Cerebellar nuclear complex (tissue), 1 donor: Measurements from ENCODE around the gene GJD4.

Experiments
- DNase-seq, 2 experiments: peaks; one replicate each; lab custom pipeline; 2025; lab: John Stamatoyannopoulos, UW

Gene GJD4, protein sequence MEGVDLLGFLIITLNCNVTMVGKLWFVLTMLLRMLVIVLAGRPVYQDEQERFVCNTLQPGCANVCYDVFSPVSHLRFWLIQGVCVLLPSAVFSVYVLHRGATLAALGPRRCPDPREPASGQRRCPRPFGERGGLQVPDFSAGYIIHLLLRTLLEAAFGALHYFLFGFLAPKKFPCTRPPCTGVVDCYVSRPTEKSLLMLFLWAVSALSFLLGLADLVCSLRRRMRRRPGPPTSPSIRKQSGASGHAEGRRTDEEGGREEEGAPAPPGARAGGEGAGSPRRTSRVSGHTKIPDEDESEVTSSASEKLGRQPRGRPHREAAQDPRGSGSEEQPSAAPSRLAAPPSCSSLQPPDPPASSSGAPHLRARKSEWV

DNA sequence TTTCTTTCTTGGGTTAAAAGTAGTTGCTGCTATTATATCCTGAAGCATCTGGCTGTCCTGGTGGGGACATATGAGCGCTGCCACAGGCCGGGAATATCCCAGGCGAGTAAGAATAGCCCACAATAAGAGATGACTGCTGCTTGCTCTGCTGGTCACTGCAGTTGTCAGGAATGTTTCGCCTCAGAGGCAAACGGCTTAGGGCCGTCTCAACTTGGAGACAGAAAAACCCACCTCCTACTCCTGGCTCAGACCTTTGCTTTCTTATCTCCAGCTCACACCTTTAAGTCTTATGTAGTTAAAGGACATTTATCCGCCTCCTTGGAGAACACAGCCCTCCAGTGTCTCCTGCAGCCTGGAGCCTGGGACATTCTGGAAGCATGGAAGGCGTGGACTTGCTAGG lies at the start of gene GJD4:
TSS of gene GJD4 (plus strand) at position 151 of the 400 bp plus-strand sequence. CDS start at position 378, 227 bp downstream.
- no peak for DNase-seq

DNA sequence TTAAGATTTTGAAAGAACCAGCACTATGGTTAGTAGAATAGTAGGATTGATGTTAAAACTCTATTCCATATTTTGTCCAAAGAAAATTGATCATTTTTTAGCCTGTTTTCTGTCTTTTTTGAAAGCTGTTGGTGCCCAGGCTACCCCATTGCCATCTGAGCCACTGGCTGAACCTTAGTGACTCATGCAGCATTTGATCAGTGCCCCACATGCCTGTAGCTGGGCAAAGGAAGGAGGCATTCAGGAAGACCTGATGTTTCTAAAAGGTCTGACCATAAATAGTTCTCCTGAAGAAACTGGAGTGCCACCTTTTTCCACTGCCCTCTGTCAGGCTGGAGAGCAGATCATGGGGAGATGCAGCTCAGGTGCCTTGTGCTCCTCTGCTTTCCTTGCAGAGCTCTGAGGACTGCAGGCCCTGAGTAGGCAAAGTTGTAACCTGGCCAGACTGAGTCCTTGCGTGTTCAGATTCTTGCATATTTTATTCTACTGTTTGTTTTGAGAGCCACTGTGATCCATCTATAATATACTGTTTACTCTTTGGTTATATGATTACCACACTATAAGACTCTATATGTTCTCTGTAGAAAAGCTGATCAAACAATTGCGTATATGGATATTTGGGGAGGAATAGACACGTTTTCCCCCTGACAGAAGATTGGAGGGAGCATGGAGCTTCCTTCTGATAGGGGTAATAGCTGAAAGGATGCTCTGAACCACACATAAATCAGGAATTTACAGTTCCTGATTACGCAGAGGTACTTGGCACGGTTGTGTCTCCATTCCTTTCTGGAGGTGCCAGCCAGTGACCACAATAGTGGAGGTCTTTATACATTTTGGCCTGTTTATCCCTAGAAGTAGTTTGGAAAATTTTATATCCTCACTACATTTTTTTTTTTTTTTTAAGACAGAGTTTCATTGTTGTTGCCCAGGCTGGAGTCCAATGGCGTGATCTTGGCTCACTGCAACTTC lies 48.9 kb upstream of the GJD4 start:
- no peak for DNase-seq

DNA sequence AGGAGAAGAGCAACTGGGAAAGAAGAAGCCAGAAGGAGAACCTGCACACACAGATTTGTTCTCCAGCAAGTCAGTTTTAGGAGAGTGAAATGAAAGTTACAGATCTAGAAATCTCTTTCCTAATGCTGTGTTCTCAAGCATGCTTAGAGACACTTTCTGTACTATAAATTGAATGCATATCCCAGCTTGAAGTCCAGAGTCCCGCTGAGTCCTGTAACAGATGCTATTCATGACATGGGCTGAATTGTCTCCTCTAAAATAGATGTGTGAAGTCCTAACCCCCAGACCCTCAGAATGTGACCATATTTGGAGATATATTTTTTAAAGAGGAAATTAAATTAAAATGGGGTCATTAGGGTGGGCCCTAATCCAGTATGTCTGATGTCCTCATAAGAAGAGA lies 46.9 kb upstream of the GJD4 start:
- DNase-seq, result no peak

DNA sequence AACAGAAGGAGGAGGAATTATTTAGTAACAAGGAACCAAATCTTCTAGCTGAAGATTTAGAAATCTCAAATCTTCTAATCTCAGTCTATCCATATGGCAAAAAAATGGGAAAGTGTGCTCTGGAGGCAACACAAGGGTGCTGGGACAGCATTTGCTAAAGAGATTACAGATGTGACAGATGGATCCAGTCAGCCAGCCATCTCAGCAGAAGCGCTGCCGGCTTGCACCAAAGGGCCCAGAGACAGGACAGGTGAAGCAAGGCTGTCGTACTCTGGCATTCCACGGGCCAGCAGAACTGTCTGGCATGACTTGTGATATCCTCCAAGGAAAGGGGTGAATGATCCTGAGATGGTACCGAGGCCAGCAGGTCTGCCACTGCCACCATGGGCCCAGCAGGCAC lies 45.7 kb upstream of the GJD4 start:
- DNase-seq, result no peak

DNA sequence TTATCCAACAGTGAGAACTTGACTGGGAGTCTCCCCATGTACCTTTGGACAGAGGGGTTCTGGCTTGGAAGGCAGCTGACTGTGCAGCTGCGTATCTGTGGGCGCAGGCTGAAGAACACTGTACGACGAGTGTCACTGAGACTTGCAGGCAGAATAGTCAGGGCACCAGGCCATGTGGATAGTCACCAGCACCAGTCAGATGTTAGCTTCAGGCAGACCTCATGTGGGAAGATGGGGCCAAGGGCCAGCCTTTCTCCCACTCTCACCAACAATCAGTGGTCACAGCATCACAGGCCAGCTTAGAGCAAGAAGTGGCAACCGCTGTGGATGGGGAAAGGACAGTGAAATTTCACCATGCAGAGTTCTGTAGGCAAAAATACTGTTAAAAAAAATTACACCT lies 43.4 kb upstream of the GJD4 start:
- no peak for DNase-seq

DNA sequence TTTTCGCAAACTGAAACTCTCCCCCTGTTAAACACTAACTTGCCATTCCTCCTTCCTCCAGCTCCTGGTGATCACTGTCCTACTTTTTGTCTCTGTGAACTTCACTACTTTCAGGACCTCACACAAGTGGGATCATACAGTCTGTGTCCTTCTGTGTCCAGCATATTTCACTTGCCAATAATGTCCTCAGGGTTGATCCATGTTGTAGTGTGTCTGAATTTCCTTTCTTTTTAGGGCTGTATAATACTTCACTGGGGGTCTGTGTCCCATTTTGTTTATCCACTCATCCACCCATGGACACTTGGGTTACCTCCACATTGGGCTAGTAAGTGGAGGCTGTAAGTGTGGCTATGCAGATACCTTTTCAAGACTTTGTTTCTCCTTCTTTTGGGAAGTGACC lies 42.7 kb upstream of the GJD4 start:
- no peak for DNase-seq

DNA sequence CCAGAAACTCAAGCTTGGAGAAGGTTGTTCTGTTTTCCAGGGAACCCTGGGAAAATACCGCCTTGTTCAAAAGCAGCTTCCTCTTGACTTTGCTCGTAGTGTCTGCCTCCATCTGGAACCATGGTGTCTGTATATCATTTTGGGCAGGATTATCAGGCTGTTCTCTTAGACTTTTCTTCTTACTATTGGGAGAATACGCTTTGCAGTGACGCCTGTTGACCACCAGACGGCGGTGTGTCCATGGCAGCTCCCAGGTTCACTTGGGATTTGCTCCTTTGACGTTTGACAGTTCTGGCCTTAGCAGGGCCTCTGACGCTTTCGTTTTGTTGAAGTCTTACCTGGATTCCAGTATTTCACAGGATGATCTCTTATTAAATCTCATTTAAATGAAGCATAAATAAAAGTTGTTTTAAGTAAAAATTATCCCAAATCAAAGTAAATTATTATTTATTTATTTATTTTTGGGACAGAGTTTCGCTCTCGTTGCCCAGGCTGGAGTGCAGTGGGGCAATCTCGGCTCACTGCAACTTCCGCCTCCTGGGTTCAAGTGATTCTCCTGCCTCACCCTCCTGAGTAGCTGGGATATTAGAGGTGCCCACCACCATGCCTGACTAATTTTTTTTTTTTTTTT lies 41.8 kb upstream of the GJD4 start:
- no peak for DNase-seq

DNA sequence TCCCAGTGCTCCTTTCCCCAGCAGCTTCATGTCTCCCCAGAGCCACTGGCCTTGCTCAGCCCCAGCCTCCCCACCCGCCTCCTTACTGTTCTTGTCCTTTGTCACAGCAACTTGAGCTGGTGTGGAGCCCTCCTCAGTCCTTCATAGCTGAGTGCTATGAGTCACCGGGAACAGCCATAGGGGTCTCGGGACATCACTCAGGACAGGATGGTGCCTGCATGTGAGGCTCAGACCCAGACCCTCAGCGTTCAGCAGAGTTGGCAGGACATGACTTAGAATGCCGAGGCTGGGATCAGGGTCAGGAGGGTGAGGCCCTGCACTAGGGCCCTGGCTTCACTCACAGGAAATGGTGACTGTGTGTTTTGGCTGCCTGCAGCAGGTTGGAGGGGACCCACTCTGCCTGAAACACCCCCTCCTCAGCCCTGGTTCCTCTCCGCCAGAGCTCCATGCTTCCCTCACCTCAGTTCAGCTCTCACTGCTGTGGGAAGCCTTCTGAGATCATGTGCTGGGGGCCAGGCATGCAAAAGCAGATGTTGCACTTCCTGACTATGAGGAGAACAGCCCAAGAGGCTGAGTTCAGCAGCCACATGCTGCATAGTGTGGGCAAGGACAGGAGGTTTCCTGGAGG lies 40.7 kb upstream of the GJD4 start:
- no peak for DNase-seq

DNA sequence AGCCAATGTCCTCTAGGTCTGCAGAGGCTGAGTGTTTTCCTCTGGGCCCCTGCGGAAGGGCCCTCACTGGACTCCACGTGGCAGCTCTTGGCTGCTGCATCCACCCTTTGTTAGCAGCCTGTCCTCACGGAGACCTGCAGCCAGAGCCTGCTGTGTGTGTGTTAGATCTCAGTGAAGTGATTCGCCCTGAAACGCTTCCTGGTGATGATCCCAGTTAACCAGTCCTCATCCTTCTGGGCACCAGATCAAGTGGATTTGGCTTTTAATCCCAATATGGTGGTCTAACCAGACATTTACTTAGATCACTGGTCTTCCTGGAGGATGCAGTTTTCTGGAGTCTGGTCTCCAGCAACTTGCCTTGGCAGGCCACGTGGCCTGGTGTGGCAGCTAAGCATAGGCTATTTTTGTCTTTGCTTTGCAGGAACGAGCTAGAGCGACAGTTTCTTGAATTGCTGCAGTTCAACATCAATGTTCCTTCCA lies 39.5 kb upstream of the GJD4 start:
- DNase-seq, result no peak

DNA sequence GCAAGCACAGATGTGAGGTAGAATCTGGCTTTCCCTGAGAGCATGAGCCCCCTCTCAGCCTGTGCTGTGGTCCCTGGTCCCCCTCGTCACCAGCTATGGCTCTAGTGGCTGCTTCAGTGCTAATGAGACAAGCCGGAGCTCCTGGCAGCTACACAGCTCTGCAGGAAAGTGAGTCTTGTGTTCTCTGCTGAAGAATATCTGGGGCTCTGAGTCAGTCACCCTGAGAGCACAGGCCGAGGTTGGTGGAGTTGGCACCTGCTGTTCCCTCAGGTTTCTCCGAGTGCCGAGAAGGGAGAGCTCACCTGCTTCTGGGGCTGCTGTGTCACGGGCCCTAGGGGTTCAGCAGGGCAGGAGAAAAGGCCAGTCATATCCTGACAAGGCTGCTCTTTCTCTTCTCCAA lies 37.2 kb upstream of the GJD4 start:
- no peak for DNase-seq

DNA sequence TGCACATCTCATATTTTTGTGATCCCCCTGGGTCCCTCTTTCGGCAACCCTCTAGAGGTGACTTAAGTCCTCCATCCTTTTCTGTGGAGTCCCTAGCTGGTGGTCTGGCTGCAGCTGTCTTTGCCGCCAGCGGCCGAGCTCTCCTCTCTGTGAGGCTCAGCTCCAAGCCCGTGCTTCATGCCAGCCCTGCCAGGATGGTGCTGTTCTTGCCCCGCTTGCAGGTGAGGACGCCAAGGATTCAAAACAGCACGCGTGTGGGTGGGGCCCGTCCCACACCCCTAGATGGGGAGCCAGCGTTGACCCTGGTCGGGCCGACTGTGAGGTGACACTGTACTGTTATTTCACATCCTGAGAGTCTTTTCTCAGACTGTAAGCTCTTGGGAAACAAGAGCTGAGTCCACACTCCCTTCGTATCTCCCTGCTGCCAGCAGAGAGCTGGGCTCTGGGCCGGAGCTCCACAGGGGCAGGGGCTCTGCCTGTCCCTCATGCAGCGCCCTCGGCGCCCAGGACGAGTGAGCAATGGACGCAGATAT lies 36.6 kb upstream of the GJD4 start:
- DNase-seq, result no peak

DNA sequence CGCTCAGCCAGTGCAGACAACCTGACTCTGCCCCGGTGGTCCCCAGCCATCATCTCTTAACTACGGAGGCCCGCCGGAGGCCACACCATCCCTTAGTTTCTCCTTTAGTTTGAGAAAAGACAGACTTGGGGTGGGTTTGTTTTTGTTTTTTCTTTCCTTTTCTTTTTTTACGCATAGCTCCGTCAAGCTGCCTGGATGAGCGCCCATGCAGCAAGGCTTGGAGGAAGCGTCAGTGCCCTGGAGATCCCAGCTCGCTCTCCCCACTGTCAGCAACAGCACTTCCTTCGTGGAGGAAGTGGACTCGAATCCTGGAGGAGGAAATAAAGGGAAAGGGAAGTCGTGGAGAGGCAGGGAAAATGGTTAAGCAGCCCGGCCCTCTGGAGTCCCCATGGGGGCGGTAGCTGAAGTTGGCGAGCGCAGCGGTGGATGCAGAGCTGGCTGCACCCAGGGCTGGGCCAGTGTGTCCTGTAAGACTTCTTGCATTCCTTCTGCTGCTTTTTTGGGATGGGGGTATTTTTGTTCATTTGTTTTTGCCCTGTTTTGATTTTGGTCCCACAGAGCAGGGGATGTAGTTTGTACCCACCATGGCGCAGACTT lies 35.9 kb upstream of the GJD4 start:
- no peak for DNase-seq

DNA sequence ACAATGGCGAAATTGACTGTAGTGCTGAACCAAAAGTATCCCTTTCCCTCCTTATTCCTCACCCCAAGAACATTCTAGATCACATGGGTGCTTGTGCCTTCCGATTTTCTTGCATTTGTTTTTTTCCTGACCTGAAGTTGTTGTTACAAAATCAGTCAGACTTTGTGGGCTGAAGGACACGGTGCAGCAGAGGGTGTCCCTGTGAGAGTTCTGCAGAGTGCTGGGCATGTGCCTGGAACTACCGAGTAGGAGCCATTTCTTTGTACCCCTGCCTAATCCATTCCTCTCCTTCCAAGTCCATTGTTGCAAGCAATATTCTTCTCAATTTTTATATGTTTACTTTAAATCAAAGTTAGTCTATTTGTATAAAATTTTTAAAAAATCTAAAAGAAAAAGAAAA lies 35.3 kb upstream of the GJD4 start:
- no peak for DNase-seq

DNA sequence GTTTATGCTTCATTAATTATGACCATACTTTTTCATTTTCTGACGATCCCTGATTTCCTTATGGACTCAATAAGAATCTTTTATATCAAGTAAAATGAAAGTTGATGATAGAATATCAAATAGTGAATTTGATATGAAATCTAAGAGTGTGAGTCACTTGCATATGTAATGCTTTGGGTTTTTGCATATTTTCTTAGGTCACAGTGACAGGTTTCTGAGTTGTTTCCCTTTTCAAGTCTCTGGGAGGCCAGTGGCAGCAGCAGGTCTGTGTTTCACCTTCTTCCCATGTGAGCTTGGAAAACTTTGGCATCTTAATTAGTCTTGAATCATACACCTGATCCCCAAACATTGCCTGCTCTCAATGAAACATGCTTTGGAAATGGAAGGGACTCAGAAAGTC lies 34.7 kb upstream of the GJD4 start:
- no peak for DNase-seq

DNA sequence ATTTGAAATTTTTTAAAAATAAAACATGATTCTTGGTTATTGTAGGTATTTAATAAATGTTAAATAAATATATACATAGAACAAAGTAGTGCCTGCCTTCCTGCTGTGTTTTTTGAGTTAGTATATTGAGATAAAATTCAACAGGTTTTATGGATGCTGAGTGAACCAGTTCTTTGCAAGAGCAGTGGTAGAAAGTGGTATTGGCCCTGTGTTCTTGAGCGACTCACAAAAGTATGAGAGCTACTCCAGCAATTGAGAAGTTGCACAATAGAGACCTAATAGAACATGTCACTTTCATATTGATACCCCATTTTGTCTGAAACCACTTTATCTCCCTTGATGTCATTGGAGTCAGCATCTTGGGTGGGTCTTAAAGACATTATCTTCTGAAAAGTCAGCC lies 32.6 kb upstream of the GJD4 start:
- no peak for DNase-seq

DNA sequence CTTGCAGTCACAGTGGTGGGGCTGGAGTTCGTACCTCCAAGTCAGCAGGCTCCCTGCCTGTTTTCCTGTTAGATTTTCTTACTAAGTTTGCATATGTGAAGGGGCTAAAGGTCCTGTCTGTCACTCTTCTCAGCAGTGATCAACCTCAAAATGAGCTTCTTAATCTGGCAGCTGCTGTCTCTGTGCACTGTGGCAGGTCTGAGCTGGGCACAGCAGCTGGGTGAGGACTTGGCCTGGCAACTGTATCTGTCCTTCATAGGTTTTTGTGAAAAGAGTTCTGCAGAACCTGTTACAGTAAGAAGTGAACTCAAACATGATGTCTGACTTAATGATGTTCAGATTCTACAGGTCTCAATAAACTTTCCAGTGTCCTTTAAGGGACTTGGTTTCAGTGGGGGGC lies 31.3 kb upstream of the GJD4 start:
- DNase-seq, result no peak

DNA sequence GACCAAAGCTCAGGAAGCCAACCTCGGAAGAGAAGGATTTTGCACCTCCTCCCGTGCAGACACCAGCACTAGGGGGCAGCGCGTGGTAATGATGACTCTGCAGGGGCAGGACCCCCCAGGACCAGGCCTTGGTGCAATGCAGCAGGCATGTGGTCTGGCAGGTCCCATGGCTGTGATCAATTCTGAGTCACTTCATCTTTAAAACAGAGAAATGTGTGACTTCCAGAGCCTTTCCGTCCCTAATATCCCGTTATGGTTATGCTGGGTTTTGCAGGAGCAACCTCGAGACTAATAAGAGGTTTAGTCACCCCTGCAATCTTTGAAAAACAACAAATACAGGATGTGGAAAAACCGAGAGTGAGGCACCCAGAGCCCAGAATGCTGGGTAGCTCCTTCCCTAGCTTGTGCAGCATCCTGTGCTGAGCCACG lies 30.2 kb upstream of the GJD4 start:
- DNase-seq, result no peak

DNA sequence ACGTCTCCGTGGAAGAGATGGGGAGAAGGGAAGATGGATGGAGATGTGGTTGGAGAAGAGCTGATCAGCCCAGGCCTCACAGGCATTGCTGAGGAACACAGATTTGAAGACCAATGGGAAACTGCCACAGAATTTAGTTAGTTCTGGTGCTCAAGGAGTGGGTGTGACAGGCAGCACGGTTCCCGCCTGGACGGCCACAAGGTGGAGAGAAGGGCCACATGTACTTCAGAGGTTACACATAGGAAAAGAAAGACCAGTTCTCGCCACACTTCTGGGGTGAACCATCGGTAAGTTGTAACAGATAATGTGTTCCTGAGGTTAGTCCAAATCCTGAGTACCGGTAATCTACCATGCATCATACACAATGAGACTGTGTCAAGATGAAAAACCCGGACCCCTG lies 29.5 kb upstream of the GJD4 start:
- no peak for DNase-seq

DNA sequence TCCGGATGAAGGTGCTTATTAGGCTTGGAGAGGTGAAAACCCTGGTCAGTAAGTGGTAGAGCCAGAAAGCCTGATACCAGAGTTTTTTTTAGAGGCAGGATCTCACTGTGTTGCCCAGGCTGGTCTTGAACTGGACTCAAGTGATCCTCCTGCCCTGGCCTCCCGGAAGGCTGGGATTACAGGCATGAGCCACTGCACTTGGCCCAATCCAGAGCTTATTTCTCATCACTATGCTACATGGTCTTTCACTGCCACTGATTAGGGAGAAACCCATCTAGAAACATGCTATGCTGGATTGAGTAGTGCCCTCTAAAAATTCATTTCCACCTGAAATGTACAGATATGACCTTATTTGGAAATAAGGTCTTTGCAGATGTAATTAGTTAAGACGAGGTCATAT lies 28.4 kb upstream of the GJD4 start:
- no peak for DNase-seq

DNA sequence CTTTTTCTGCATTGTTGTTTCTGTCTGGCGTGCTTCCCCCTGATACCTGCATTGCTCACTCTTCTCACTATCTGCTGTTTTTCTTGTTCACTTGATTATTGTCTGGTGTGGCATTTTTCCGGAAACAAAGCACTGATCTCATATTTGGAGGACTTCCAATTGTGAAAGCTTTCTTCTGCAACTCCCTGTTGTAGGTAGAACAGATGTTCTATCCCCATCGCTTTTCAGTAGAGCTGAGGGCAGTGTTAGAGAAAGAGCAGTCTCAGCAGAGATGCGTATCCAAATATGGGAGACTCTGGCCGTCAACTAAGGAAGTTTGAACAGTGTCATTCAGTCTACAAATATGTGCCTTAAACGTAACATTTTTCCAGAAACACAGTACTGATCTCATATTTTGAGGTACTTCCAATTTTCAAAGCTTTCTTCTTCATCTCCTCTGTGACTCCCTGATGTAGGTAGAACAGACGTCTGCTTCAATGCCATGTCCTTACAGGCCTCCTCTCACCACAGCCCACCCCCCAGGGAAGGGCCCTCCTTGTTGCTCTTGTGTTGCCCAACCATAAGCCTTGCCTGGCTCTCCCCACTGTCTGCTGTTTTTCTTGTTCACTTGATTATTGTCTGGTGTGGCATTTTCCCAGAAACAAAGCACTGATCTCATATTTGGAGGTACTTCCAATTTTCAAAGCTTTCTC lies 27.1 kb upstream of the GJD4 start:
- DNase-seq, result no peak

DNA sequence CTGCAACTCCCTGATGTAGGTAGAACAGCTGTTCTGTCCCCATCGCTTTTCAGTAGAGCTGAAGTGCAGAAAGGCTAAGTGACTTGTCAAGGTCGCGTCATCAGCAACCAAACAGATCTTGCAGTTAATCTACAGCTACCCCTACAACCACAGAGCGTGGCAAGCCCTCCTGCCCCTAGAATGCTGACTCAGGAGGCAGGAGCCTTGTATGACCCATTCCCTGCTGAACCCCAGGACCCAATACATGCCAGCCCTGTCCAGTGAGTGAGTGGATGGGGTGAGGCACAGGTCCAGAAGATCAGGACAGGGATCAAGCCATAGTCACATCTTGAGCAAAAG lies 26.6 kb upstream of the GJD4 start:
- no peak for DNase-seq
